Muscle layer of duodenum (tissue), 2 donors: ENCODE measurements around the gene ATP4B.

Source experiments
- H3K27ac ChIP-seq: one replicate; pipeline ENCODE4 v1.7.0; 2013; ENCODE audit warnings: mild to moderate bottlenecking, low read length
- H3K27me3 ChIP-seq: one replicate; pipeline ENCODE4 v1.7.0; 2013; ENCODE audit warnings: low read depth, mild to moderate bottlenecking, control low read depth, low read length
- H3K36me3 ChIP-seq, 2 donors: one replicate each; pipeline ENCODE4 v1.7.0; 2013; ENCODE audit warnings: low read length in 2 of 2, control low read depth in 1 of 2, mild to moderate bottlenecking in 1 of 2; ENCODE audit not compliant: insufficient read depth in 2 of 2, control insufficient read depth in 1 of 2
- H3K4me1 ChIP-seq, 2 donors: one replicate each; pipeline ENCODE4 v1.7.0; 2013; ENCODE audit warnings: low read length in 2 of 2, mild to moderate bottlenecking in 2 of 2, control low read depth in 1 of 2, moderate library complexity in 1 of 2; ENCODE audit not compliant: insufficient read depth in 2 of 2, control insufficient read depth in 1 of 2
- H3K4me3 ChIP-seq, 2 donors: one replicate each; pipeline ENCODE4 v1.7.0; 2013; ENCODE audit warnings: low read length in 2 of 2, low read depth in 1 of 2, mild to moderate bottlenecking in 1 of 2
- H3K9me3 ChIP-seq, 2 donors: one replicate each; pipeline ENCODE4 v1.7.0; 2013; ENCODE audit warnings: low read length in 2 of 2, control low read depth in 1 of 2, mild to moderate bottlenecking in 1 of 2; ENCODE audit not compliant: control insufficient read depth in 1 of 2
- donor health status: healthy.

The ATP4B gene

GRCh38 chr13:113636266-113636963 lies 21.6 kb downstream of the ATP4B start:
- no peaks in the 10 kb centered on the region for H3K4me1 ChIP-seq
- H3K36me3 ChIP-seq = peaks cover 49 to 76% of the 10 kb centered on the region in 2 donors

GRCh38 chr13:113635709-113636108 lies 22.3 kb downstream of the ATP4B start:
- no peaks in the 10 kb centered on the region for H3K9me3 ChIP-seq
- H3K27me3 ChIP-seq = no peaks in the 10 kb centered on the region
- H3K4me3 ChIP-seq = no peak overlapping the region
- H3K4me1 ChIP-seq = no peaks in the 10 kb centered on the region
- H3K27ac ChIP-seq = no peak overlapping the region
- H3K36me3 ChIP-seq = peaks cover 52 to 82% of the 10 kb centered on the region in 2 donors

More at GRCh38 chr13:113636266-113636963, 21.6 kb downstream of the ATP4B start:
- Histone ChIP-seq H3K27me3 (no peaks in the 10 kb centered on the region), H3K27ac (no peak overlapping the region), H3K9me3 (no peaks in the 10 kb centered on the region), H3K4me3 (no peak overlapping the region)

GRCh38 chr13:113635048-113635420 lies 23.0 kb downstream of the ATP4B start:
- no peak overlapping the region for H3K4me3 ChIP-seq
- no peaks in the 10 kb centered on the region for H3K9me3 ChIP-seq
- H3K27ac ChIP-seq = no peak overlapping the region
- H3K4me1 ChIP-seq = no peaks in the 10 kb centered on the region
- no peaks in the 10 kb centered on the region for H3K27me3 ChIP-seq
- H3K36me3 ChIP-seq = peaks cover 52 to 79% of the 10 kb centered on the region in 2 donors

- no peaks in the 10 kb centered on the region for H3K9me3 ChIP-seq
- no peaks in the 10 kb centered on the region for H3K4me1 ChIP-seq
- peaks cover 52 to 74% of the 10 kb centered on the region in 2 donors for H3K36me3 ChIP-seq
- H3K4me3 ChIP-seq = no peak overlapping the region
- no peaks in the 10 kb centered on the region for H3K27me3 ChIP-seq
- no peak overlapping the region for H3K27ac ChIP-seq
Measured at GRCh38 chr13:113634279-113635047, 23.5 kb downstream of the ATP4B start.

- Histone ChIP-seq H3K9me3 (no peaks in the 10 kb centered on the region), H3K36me3 (peaks cover 47 to 70% of the 10 kb centered on the region in 2 donors), H3K4me3 (no peak overlapping the region), H3K27me3 (no peaks in the 10 kb centered on the region), H3K27ac (no peak overlapping the region), H3K4me1 (no peaks in the 10 kb centered on the region)
Measured at GRCh38 chr13:113633485-113633873, 24.5 kb downstream of the ATP4B start.

GRCh38 chr13:113632706-113633484 lies 25.1 kb downstream of the ATP4B start:
- H3K27ac ChIP-seq = no peak overlapping the region
- no peaks in the 10 kb centered on the region for H3K9me3 ChIP-seq
- H3K36me3 ChIP-seq = peaks cover 45 to 64% of the 10 kb centered on the region in 2 donors

GRCh38 chr13:113631341-113632095 lies 26.5 kb downstream of the ATP4B start:
- no peak overlapping the region for H3K4me3 ChIP-seq
- H3K27me3 ChIP-seq = no peaks in the 10 kb centered on the region
- H3K36me3 ChIP-seq = peaks cover 36 to 57% of the 10 kb centered on the region in 2 donors
- H3K9me3 ChIP-seq = no peaks in the 10 kb centered on the region
- H3K27ac ChIP-seq = no peak overlapping the region
- H3K4me1 ChIP-seq = no peaks in the 10 kb centered on the region

More at GRCh38 chr13:113632706-113633484, 25.1 kb downstream of the ATP4B start:
- H3K4me1 ChIP-seq = no peaks in the 10 kb centered on the region
- no peaks in the 10 kb centered on the region for H3K27me3 ChIP-seq
- no peak overlapping the region for H3K4me3 ChIP-seq

GRCh38 chr13:113630804-113631203 lies 27.2 kb downstream of the ATP4B start:
- Histone ChIP-seq H3K27me3 (no peaks in the 10 kb centered on the region), H3K4me1 (no peaks in the 10 kb centered on the region), H3K9me3 (no peaks in the 10 kb centered on the region), H3K4me3 (no peak overlapping the region), H3K36me3 (peaks cover 33 to 50% of the 10 kb centered on the region in 2 donors), H3K27ac (no peak overlapping the region)

GRCh38 chr13:113630296-113630695 lies 27.7 kb downstream of the ATP4B start:
- peaks cover 29 to 44% of the 10 kb centered on the region in 2 donors for H3K36me3 ChIP-seq

GRCh38 chr13:113629866-113630265 lies 28.1 kb downstream of the ATP4B start:
- no peaks in the 10 kb centered on the region for H3K9me3 ChIP-seq
- no peak overlapping the region for H3K4me3 ChIP-seq
- peaks cover 25 to 40% of the 10 kb centered on the region in 2 donors for H3K36me3 ChIP-seq
- H3K27me3 ChIP-seq = no peaks in the 10 kb centered on the region
- no peaks in the 10 kb centered on the region for H3K4me1 ChIP-seq
- H3K27ac ChIP-seq = no peak overlapping the region

More at GRCh38 chr13:113630296-113630695, 27.7 kb downstream of the ATP4B start:
- Histone ChIP-seq H3K9me3 (no peaks in the 10 kb centered on the region), H3K4me1 (no peaks in the 10 kb centered on the region), H3K27ac (no peak overlapping the region), H3K27me3 (no peaks in the 10 kb centered on the region), H3K4me3 (no peak overlapping the region)
